CD4-positive, alpha-beta T cell treated with Interferon gamma for 1 hour (primary cell): Measurements from ENCODE around the gene PTPRT.

ENCODE experiments used
- DNase-seq: peaks from one replicate; pipeline ENCODE4 v3.0.0-alpha.2; 2020

The PTPRT gene

GRCh38 chr20:42432496-42433334 is 757.0 kb downstream of the PTPRT start:
- no peak for DNase-seq

- no peak for DNase-seq
Observed at GRCh38 chr20:42430598-42430997, 759.1 kb downstream of the PTPRT start.

GRCh38 chr20:42429761-42430458 is 759.8 kb downstream of the PTPRT start:
- DNase-seq = no peak

GRCh38 chr20:42419814-42420532 is 769.7 kb downstream of the PTPRT start:
- no peak for DNase-seq

- DNase-seq = no peak
Observed at GRCh38 chr20:42406826-42407225, 782.9 kb downstream of the PTPRT start.

GRCh38 chr20:42402455-42402854 is 787.3 kb downstream of the PTPRT start:
- no peak for DNase-seq

- DNase-seq = no peak
Observed at GRCh38 chr20:42401613-42402012, 788.1 kb downstream of the PTPRT start.

- no peak for DNase-seq
Observed at GRCh38 chr20:42399802-42400201, 789.9 kb downstream of the PTPRT start.

- no peak for DNase-seq
Observed at GRCh38 chr20:42392442-42392841, 797.3 kb downstream of the PTPRT start.

GRCh38 chr20:42391807-42392206 is 797.9 kb downstream of the PTPRT start:
- no peak for DNase-seq

GRCh38 chr20:42380287-42380686 is 809.4 kb downstream of the PTPRT start:
- DNase-seq = no peak

- DNase-seq = no peak
Observed at GRCh38 chr20:42379385-42379784, 810.3 kb downstream of the PTPRT start.

- no peak for DNase-seq
Observed at GRCh38 chr20:42378826-42379225, 810.9 kb downstream of the PTPRT start.

- no peak for DNase-seq
Observed at GRCh38 chr20:42376131-42376530, 813.6 kb downstream of the PTPRT start.

- no peak for DNase-seq
Observed at GRCh38 chr20:42373049-42373448, 816.7 kb downstream of the PTPRT start.

GRCh38 chr20:42370075-42370474 is 819.6 kb downstream of the PTPRT start:
- DNase-seq = no peak

- no peak for DNase-seq
Observed at GRCh38 chr20:42368910-42369309, 820.8 kb downstream of the PTPRT start.

GRCh38 chr20:42366626-42367025 is 823.1 kb downstream of the PTPRT start:
- no peak for DNase-seq

- DNase-seq = no peak
Observed at GRCh38 chr20:42364446-42364845, 825.3 kb downstream of the PTPRT start.

GRCh38 chr20:42361402-42361970 is 828.2 kb downstream of the PTPRT start:
- DNase-seq = no peak

GRCh38 chr20:42360621-42361020 is 829.1 kb downstream of the PTPRT start:
- no peak for DNase-seq

- no peak for DNase-seq
Observed at GRCh38 chr20:42359617-42360016, 830.1 kb downstream of the PTPRT start.

GRCh38 chr20:42352096-42352495 is 837.6 kb downstream of the PTPRT start:
- no peak for DNase-seq
